PC-9 (cell line): ENCODE results near the gene FBLL1.

ENCODE experiments used
- CTCF ChIP-seq: fragments of 200-600 bp; sonication (generic); conservative IDR thresholded peaks from 2 replicates; pipeline ENCODE4 v1.6.1; 2017; ENCODE audit warnings: mixed run types, antibody characterized with exemption, mild to moderate bottlenecking, moderate library complexity
- EZH2 ChIP-seq: fragments of 200-600 bp; sonication (generic); IDR thresholded peaks from 2 replicates; pipeline ENCODE4 v1.8.0; 2017; ENCODE audit warnings: antibody characterized with exemption, low read depth

GRCh38 chr5:168553377-168554130, 24.4 kb downstream of the FBLL1 start:
- no peak for TF ChIP-seq CTCF
- no peak for TF ChIP-seq EZH2
